ENCODE results near the gene SEC16B.

- no peak for TF ChIP-seq CTCF (IDR thresholded peaks at IDR 0.05)
- no peak for TF ChIP-seq POLR2A (IDR thresholded peaks at IDR 0.05)
Observed at GRCh38 chr1:177937931-177938330, 31.9 kb downstream of the SEC16B start.
